CD4-positive, alpha-beta T cell treated with Interleukin-17A for 1 hour (primary cell): ENCODE results near the gene ZIC5.

Experiments
- DNase-seq: peaks from one replicate; pipeline ENCODE4 v3.0.0-alpha.2; 2020

Gene ZIC5

DNA sequence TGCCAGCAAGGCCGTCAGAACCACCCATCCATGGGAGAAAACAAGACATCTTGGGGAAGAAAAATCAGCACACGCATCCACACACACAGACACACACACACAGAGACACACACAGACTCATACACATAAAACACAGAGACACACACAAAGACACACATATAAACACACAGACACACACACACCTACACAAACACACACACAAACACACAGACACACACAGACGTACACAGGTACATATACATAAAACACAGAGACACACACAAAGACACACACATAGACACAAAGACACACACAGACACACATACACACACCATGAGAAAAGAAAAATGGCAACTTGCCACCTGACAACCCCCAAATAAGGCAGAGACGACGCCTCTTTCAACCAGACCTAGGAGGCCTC is 40.6 kb downstream of the ZIC5 start:
- DNase-seq: no peak

- DNase-seq: no peak
Observed at GRCh38 chr13:99929866-99930265, 41.7 kb downstream of the ZIC5 start.

DNA sequence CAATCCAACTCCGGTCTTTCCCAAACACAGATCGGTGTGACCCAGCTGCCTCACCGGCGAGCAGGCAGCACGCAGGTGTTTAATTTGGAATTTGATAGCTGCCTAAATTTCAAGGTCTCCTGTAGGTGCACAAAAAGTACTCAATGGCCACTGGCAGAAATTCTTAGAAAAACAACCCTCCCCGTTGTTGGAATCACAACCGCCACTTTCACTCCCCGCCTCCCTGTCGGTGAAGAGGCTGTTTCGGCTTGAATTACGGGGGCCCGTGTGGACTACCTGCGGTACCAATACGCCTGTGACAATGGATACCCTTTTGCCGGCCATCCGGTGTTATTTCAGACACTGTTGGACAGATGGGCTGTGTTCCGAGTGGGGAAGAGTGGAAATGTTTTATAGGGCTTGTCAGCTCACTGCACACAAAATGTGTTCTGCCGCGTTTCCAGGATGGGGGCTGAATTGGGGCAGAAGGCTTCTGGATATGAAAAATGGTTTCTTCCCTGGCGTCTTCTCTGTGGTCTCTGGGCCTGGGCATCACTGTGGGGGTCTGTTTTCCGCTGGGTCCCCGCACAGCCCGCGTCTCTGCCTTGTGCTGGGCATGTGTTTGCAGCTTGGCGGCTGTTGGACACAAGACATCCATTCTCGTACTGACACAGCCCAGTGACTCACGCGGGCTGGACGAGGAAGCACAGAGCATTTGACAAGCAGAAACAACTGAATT is 45.4 kb downstream of the ZIC5 start:
- no peak for DNase-seq

- DNase-seq: no peak
Observed at GRCh38 chr13:99923877-99924582, 47.5 kb downstream of the ZIC5 start.

- DNase-seq: no peak
Observed at GRCh38 chr13:99922631-99923404, 48.7 kb downstream of the ZIC5 start.

DNA sequence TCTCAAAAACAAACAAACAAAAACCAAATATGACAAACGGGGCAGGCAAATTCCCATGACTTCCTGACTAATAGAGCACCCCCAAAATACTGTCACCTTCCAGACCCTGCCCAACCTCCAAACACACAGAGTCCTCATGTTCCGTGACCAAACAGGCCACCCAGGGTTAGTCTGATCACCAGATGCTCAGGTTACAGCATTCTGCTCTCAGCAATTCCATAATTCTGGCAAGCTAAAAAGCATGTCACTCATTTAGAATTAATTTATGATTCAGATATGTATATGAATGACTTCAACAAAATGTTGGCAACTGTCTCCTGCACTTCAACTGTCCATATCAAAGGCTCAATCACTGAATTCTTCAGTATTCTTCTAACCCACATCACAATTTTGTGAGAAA is 52.4 kb downstream of the ZIC5 start:
- DNase-seq: no peak

DNA sequence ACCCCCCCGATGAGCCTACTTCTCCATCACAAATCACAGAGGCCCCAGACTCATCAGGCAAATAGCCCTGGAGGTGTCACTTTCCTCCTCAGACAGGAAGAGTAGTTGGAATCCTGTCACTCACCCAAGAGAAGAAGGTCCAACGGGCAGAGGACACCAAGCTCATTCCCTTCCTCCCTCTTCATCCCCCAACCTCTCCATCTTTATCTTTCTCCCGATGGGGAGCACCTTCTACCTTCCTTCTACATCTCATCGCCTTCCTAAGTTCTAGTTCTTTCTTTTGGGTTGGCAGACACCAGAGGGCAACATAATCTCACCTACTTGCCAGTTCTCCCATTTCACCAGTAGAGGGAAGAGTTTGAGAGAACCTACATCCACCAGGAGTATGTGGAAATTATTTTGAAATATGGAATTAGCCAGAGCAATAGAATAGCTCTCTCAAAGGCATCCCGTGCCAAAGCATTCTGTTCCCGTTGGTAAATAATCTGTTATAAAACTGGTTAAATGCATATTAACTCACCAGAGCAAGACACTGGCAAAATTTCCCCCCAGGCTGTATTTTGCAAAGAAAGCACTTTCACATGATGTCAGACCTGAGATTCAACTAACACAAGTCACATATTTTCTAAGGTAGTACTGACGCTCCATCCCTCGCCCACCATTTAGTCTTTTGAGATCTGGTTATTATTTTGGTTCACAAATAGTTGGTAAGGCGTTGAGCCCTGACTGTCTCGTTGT is 55.0 kb downstream of the ZIC5 start:
- DNase-seq: peak; percentile 66

DNA sequence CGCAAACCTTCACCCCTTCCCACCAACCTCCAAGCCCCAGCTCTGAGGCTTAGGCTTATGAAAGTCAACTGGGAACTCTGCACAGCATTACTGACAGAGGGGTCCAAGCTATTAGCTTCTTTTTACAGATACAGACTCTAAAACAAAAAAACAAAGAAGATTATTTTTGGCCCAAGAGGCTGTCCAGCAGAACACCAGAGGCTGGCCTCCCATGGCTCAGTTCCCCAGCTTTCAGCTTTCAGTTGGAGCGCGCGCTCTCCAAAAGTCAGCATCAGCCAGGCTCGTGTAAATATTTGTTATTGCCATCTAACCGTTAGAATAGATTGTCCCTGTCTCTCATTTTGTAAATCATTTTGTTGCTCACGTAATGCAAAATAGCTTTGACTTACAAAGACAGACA is 58.4 kb downstream of the ZIC5 start:
- DNase-seq: no peak
